NCI-H748 (cell line): ENCODE data around the gene UQCRC2.
"Not testable (repeated sequence)": the region's sequence is repeated elsewhere in the genome, so short reads cannot be mapped to it uniquely, and the experiment has no call there.

Experiments
- DNase-seq: peaks from one replicate; lab custom pipeline; 2025; ENCODE audit not compliant: unreplicated experiment; lab: John Stamatoyannopoulos, UW

Gene UQCRC2

DNA sequence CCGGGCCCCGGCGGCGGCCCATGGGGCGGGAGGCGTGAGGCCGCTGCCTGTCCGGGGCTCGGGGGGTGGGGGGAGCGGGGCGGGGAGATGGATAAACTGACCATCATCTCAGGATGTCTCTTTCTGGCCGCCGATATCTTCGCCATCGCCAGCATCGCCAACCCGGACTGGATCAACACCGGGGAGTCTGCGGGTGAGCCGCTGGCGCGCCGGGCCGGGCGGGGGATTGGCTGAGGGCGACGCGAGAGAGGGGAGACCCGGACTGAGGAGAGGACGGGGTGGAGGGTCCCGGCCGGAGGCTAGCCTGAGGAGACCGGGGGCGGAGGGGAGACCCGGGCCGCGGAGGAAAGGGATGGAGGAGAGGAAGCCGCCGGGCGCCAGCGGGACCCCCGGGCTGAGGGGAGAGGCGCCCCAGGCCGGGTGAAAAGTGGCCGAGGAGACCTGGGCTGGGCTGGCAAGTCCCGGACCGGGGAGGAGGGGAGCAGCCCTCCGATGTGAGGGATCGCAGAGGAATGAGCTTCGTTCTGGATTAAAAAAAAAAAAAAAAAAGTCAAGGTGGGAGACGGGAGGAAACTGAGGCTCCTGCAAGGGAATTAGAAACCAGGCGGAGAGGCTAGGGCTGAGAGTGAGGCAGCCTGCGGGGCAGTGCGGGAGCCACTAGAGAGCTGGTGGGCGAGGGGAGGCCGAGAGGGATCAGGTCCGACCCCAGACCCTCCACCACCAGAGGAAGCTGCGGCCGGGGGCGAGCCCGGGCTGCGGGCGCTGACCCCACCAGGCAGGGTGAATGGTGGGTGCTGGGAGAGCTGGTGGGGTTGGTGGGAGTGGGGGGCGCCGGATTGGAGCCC lies 55.3 kb downstream of the UQCRC2 start:
- peak; percentile 25 for DNase-seq

DNA sequence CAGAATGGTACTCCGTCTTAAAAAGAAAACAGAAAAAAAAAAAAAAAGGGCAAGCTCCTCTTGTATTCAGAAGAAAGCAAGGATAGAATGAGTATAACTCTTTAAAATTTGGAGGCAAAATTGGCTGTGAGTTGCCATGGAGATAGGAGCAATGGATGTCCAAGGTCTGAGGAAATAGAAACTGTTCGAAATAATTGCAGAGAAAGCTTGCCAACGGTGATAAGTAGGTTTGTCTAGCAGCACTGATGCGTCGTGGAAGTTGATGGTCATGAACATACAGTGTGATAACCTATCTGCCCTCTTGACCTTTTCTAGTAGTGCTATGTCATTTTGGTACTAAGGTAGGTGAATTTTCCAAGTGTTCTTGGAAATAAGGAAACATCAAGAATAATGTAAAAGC lies 57.7 kb downstream of the UQCRC2 start:
- DNase-seq = no peak

- DNase-seq = no peak
These were observed 59.1 kb downstream of the UQCRC2 start for GRCh38 chr16:22012241-22012640.

DNA sequence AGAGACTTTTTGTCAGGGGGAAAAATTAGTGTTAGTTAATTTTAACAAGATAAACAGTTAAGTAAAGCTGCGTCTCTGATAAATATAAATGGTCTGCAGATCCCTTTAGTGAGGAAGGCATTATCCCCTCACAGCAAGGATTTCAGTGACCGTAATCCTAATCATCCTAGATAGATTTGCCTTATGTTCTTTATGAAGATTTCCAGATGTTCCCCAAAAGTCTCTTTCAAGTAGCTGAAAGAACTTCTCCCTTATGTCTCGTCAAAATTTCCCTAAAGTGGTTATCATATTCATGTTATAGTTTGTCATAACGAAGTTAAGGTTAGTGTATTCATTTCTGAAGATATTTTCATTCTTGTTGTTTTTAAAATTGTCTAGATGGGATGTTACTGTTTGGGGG lies 60.3 kb downstream of the UQCRC2 start:
- DNase-seq = no peak

DNA sequence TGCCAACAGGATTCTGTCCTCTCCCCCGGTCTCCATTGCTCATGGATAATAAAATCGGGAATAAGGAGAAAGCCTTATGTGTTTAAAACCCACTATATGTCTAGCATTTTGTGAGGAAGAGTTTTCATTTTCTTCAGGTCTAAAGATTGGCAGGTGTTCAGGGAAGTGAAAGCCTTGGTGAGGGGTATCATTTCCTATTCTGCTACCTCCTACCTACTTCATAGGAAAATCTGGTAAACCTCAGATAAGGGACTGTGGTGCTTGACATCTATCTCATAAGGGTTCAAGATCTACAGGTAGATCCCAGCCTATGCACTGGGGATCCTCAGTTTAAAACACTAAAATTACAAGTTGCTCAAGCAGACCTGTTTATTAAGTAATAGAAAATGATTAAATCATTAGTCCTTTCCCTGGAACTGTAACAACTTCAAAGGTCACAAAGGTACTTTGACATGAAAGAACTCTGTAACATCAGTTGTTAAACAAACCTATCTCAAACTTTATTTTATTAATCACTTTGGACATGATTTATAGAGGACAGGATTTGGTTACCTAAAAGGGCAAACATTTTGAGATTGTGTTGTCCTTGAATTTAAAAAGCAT lies 61.2 kb downstream of the UQCRC2 start:
- DNase-seq = no peak

DNA sequence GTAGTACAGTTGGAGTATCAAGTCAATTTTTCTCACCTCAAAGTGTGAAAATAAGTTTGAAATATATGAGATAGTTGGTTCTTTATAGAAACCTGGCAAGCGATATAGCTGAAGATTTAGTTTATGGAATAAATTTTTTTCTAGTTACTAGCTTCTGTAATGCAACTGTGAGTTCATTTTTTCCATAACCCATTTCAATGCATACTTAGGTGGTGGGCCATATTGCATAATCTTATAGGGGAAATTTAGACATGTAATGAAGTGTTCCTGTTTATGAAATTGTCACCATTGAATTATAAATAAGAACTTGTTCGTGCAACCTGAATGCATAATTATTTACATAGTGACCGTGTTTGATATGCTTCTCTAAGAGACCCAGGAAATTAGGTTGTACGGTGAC lies 63.8 kb downstream of the UQCRC2 start:
- DNase-seq = no peak

GRCh38 chr16:22018559-22018958 lies 65.4 kb downstream of the UQCRC2 start:
- no peak for DNase-seq

GRCh38 chr16:22022151-22022550 lies 69.0 kb downstream of the UQCRC2 start:
- DNase-seq = no peak

- DNase-seq = no peak
These were observed 70.3 kb downstream of the UQCRC2 start for GRCh38 chr16:22023505-22023904.

DNA sequence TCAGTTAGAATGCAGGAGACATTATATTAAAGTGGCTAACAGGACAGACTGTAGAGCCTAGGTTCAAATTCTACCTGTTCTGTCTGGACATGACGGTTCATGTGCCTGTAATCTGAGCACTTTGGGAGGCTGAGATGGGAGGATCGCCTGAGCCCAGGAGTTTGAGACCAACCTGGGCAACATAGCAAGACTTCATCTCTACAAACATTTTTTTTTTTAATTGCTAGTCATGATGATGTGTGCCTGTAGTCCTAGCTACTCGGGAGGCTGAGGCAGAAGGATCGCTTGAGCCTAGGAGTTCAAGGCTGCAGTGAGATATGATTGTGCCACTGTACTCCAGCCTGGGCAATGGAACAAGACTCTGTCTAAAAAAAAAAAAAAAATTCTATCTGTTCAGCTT lies 71.6 kb downstream of the UQCRC2 start:
- DNase-seq = not testable (repeated sequence)

- no peak for DNase-seq
These were observed 74.5 kb downstream of the UQCRC2 start for GRCh38 chr16:22027633-22028032.

- DNase-seq = no peak
These were observed 76.5 kb downstream of the UQCRC2 start for GRCh38 chr16:22029632-22030031.

DNA sequence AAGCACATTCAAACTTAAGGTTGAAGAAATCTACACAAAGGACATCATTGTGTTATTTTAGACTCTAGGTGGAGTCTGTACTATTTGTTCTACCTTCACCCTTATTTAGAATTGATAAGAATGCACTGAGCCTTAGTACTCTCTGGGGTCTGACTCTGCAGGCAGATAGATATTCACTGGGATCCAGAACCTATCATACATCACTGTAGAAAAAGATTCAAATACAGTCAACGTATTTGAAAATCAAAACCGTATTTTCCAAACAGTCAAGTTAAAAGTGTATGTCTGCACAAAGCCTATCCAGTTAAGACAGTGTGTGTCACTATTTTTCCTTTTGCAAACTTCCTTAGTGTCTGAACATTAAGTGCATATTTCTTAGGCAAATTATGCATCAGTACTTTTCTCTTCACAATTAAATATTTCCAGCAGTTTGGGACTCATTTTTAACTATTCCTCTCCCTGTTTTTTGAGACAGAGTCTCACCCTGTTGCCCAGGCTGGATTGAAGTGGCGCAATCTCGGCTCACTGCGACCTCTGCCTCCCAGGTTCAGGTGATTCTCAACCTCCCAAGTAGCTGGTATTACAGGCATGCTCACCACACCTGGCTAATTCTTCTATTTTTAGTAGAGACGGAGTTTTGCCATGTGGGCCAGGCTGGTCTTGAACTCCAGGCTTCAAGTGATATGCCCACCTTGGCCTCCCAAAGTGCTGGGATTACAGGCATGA lies 77.1 kb downstream of the UQCRC2 start:
- no peak for DNase-seq

DNA sequence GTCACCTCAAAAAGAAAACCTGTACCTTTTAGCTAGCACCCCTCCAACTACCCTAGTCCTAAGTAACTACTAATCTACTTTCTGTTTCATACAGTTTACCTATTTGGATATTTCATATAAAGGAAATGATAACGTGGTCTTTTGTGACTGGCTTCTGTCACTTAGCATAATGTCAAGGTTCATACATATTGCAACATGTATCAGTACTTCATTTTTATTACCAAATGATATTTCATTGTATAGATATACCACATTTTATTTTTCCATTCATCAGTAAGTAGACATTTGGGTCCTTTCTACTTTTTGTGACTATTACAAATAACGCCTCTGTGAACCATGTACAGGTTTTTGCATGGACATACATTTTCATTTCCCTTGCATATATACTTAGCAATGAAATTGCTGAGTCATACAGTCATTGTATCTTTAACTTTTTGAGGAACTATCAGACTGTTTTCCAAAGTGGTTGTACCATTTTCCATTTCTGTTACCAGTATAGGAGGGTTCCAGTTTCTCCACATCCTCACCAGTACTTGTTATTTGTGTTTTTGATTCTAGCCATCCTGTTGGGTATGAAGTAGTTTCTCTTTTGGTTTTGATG lies 78.4 kb downstream of the UQCRC2 start:
- DNase-seq = no peak
